Trophoblast cell (in vitro differentiated cells and primary cell): ENCODE data around the gene SPAAR.

Source experiments
- DNase-seq, 2 donors: peaks; one replicate each; pipeline ENCODE4 v3.0.0-alpha.2; 2016
- H2AFZ ChIP-seq: 2 replicates; pipeline ENCODE4 v1.6.1; 2013; ENCODE audit warnings: low read length, moderate library complexity, mild to moderate bottlenecking; ENCODE audit not compliant: insufficient read depth, poor library complexity
- H2AK5ac ChIP-seq: 2 replicates; pipeline ENCODE4 v1.6.1; 2013; ENCODE audit warnings: mild to moderate bottlenecking, low read length
- H2BK120ac ChIP-seq: 2 replicates; pipeline ENCODE4 v1.6.1; 2013; ENCODE audit warnings: low read length, mild to moderate bottlenecking, moderate library complexity; ENCODE audit not compliant: insufficient read depth, poor library complexity
- H2BK12ac ChIP-seq: 2 replicates; pipeline ENCODE4 v1.6.1; 2013; ENCODE audit warnings: mild to moderate bottlenecking, low read length, moderate library complexity
- H2BK5ac ChIP-seq: 2 replicates; pipeline ENCODE4 v1.6.1; 2013; ENCODE audit warnings: low read length, low read depth, moderate library complexity, mild to moderate bottlenecking; ENCODE audit not compliant: poor library complexity
- H3K14ac ChIP-seq: 2 replicates; pipeline ENCODE4 v1.6.1; 2013; ENCODE audit warnings: mild to moderate bottlenecking, low read length
- H3K18ac ChIP-seq: 2 replicates; pipeline ENCODE4 v1.6.1; 2013; ENCODE audit warnings: mild to moderate bottlenecking, low read length
- H3K23ac ChIP-seq: 2 replicates; pipeline ENCODE4 v1.6.1; 2013; ENCODE audit warnings: low read length
- H3K27ac ChIP-seq: 2 replicates; pipeline ENCODE4 v1.5.1; 2013; ENCODE audit warnings: low read depth, mild to moderate bottlenecking, inconsistent platforms, low read length, moderate library complexity
- H3K27me3 ChIP-seq: 2 replicates; pipeline ENCODE4 v1.6.1; 2013; ENCODE audit warnings: inconsistent platforms, mild to moderate bottlenecking, low read length, moderate library complexity; ENCODE audit not compliant: insufficient read depth
- H3K36me3 ChIP-seq, 2 experiments: 1 replicate in 1 of 2; 2 replicates in 1 of 2; pipeline ENCODE4 v1.6.1; 2013; ENCODE audit warnings: low read length in 2 of 2, mild to moderate bottlenecking in 2 of 2, moderate library complexity in 1 of 2; ENCODE audit not compliant: insufficient read depth in 2 of 2, control insufficient read depth in 1 of 2
- H3K4ac ChIP-seq: 2 replicates; pipeline ENCODE4 v1.6.1; 2013; ENCODE audit warnings: low read depth, mild to moderate bottlenecking, low read length, moderate library complexity
- H3K4me1 ChIP-seq, 2 experiments: 1 replicate in 1 of 2; 2 replicates in 1 of 2; pipeline ENCODE4 v1.6.1; 2013; ENCODE audit warnings: low read length in 2 of 2, mild to moderate bottlenecking in 2 of 2, moderate library complexity in 1 of 2; ENCODE audit not compliant: insufficient read depth in 2 of 2, control insufficient read depth in 1 of 2
- H3K4me2 ChIP-seq: 2 replicates; pipeline ENCODE4 v1.6.1; 2013; ENCODE audit warnings: inconsistent platforms, mild to moderate bottlenecking, low read length, moderate library complexity
- H3K4me3 ChIP-seq: 2 replicates; pipeline ENCODE4 v1.5.1; 2013; ENCODE audit warnings: mild to moderate bottlenecking, low read depth, low read length, inconsistent platforms
- H3K79me1 ChIP-seq: one replicate; pipeline ENCODE4 v1.6.1; 2013; ENCODE audit warnings: low read length
- H3K79me2 ChIP-seq: 2 replicates; pipeline ENCODE4 v1.6.1; 2013; ENCODE audit warnings: low read length, mild to moderate bottlenecking; ENCODE audit not compliant: control insufficient read depth, insufficient read depth, poor library complexity
- H3K9ac ChIP-seq: 2 replicates; pipeline ENCODE4 v1.6.1; 2013; ENCODE audit warnings: mild to moderate bottlenecking, low read length
- H3K9me3 ChIP-seq: 2 replicates; pipeline ENCODE4 v1.6.1; 2013; ENCODE audit warnings: low read depth, mild to moderate bottlenecking, control low read depth, inconsistent platforms, low read length; ENCODE audit not compliant: insufficient read depth
- H4K12ac ChIP-seq: 2 replicates; pipeline ENCODE4 v1.6.1; 2013; ENCODE audit warnings: low read depth, mild to moderate bottlenecking, low read length, moderate library complexity
- H4K8ac ChIP-seq: 2 replicates; pipeline ENCODE4 v1.6.1; 2013; ENCODE audit warnings: low read depth, mild to moderate bottlenecking, low read length, moderate library complexity
- H4K91ac ChIP-seq: one replicate; pipeline ENCODE4 v1.6.1; 2013; ENCODE audit warnings: low read depth, mild to moderate bottlenecking, low read length, moderate library complexity
- WGBS: extraction: QIAGEN DNeasy Blood & Tissue Kit; methylation state at CpG from one replicate; pipeline ENCODE4 v1.1.7; 2013; ENCODE audit warnings: missing lambda C conversion rate; ENCODE audit not compliant: insufficient read length, insufficient coverage; ENCODE audit errors: extremely low coverage; 5-methylcytosine and 5-hydroxymethylcytosine counted together

SPAAR gene

DNA sequence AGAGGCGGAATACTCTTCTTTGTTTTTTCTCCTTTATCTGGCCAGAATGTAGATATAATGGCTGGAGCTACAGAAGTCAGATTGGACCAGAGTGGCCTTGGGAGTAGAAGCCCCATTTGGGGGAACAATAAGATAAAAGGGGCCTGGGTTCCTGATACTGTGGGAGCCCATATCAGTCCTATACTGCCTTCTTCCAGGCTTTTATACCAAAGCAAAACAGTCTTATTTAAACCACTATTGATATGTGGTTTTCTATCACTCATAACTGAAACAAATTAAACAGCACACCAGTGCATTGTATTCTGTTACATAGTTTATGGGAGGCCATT lies 14.3 kb downstream of the SPAAR start:
- no CpG with 5 or more reads among the region's 1 CpG for WGBS

DNA sequence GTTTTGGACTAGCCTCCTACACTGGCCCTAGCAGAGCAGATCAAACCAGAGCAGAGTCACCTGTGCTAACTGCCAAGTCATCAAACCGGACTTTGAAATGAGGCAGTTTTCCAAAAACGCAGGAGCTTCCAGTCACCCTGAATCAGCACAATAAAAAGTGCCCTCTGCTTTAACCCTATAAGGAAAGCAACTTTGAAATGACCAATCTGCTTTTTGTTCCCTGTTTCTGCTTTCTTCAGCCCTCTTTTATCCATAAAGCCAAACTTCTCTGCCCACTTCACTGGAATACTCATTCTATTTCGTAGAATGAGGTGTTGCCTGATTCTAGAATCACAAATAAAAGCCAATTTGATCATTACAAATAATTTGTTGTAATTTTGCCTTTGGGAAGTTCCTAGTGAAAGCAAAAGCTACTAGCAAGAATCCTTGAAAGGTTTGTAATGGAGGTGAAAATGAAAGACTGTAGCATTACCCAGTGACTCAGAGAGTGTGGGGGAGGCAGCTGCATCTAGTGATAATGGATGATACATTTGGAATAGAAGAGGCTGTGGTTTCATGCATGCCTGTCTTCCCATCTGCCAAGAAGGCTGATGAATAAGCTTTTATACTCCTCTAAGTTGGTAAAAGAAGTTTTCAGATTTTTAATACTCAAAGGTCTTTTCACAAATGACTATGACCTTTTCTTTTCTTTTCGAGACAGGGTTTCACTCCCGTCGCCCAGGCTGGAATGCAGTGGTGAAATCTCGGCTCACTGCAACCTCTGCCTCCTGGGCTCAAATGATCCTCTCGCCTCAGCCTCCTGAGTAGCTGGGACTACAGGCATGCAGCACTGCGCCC lies 14.9 kb downstream of the SPAAR start:
- H3K79me1 ChIP-seq, result no peaks in the 10 kb centered on the region
- no peak overlapping the region for H4K8ac ChIP-seq
- no peak overlapping the region for H3K14ac ChIP-seq
- H2BK12ac ChIP-seq, result no peak overlapping the region
- H3K79me2 ChIP-seq, result no peaks in the 10 kb centered on the region
- peaks cover 0 to 6% of the 10 kb centered on the region in 2 experiments for H3K4me1 ChIP-seq
- H3K23ac ChIP-seq, result no peak overlapping the region
- H3K4me3 ChIP-seq, result no peak overlapping the region
- H3K27ac ChIP-seq, result no peak overlapping the region
- no peak overlapping the region for H2BK5ac ChIP-seq
- no CpG with 5 or more reads among the region's 9 CpGs for WGBS
- DNase-seq, result peak; percentile 49 to 63
- H3K18ac ChIP-seq, result no peak overlapping the region
- peaks cover 2% of the 10 kb centered on the region for H3K9me3 ChIP-seq
- no peak overlapping the region for H2BK120ac ChIP-seq
- no peak overlapping the region for H3K4me2 ChIP-seq
- H3K9ac ChIP-seq, result no peak overlapping the region
- no peaks in the 10 kb centered on the region for H3K36me3 ChIP-seq
- no peak overlapping the region for H4K12ac ChIP-seq
- no peak overlapping the region for H2AK5ac ChIP-seq
- H3K27me3 ChIP-seq, result no peaks in the 10 kb centered on the region
- H2AFZ ChIP-seq, result no peak overlapping the region
- no peak overlapping the region for H4K91ac ChIP-seq
- no peak overlapping the region for H3K4ac ChIP-seq

More for the DNA sequence above, 14.3 kb downstream of the SPAAR start:
- H3K79me2 ChIP-seq, result no peaks in the 10 kb centered on the region
- H3K36me3 ChIP-seq, result no peaks in the 10 kb centered on the region
- H3K27ac ChIP-seq, result no peak overlapping the region
- no peak overlapping the region for H2BK5ac ChIP-seq
- H4K12ac ChIP-seq, result no peak overlapping the region
- no peak overlapping the region for H2AFZ ChIP-seq
- H3K18ac ChIP-seq, result no peak overlapping the region
- H2BK12ac ChIP-seq, result no peak overlapping the region
- H3K4me1 ChIP-seq, result peaks cover 0 to 6% of the 10 kb centered on the region in 2 experiments
- no peak overlapping the region for H3K23ac ChIP-seq
- no peak overlapping the region for H3K4ac ChIP-seq
- H3K9ac ChIP-seq, result no peak overlapping the region
- no peaks in the 10 kb centered on the region for H3K27me3 ChIP-seq
- H3K9me3 ChIP-seq, result peaks cover 2% of the 10 kb centered on the region
- no peaks in the 10 kb centered on the region for H3K79me1 ChIP-seq
- no peak overlapping the region for H2BK120ac ChIP-seq
- no peak overlapping the region for H4K8ac ChIP-seq
- no peak overlapping the region for H3K4me3 ChIP-seq
- H4K91ac ChIP-seq, result no peak overlapping the region
- H3K4me2 ChIP-seq, result no peak overlapping the region
- no peak for DNase-seq
- H3K14ac ChIP-seq, result no peak overlapping the region
- H2AK5ac ChIP-seq, result no peak overlapping the region

DNA sequence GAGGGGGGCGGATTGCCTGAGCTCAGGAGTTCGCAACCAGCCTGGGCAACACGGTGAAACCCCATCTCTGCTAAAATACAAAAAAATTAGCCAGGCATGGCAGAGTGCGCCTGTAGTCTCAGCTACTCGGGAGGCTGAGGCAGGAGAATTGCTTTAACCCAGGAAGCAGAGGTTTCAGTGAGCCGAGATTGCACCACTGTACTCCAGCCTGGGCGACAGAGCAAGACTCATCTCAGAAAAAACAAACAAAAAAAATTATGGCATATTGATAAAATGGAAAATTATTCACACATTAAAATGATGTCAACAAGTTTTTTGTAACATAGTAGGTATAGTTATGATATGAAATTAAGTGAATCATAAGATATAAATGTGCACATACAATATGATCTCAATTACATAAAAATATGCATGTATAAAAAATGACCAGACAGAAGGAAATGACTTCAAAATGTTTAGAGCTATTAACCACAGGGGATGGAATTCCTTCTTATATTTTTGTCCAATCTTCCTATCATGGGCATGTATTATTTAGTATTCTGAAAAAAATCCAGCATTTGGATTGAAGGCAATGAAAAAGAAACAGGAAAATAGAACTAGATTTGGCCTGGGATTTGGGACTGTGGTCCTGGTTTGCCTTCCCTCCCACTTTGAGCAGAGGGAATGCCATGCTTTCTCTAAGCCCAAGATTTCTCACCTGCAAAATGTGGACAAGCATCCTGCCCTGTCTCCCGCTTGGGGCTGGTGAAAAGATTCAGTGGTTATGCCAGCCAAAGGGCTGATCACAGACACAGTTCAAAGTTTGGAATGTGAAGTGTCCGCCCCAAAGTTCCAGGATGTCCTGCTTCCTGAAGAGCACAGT lies 19.5 kb downstream of the SPAAR start:
- Histone ChIP-seq H3K79me2 (no peaks in the 10 kb centered on the region), H3K27ac (no peak overlapping the region), H3K4ac (no peak overlapping the region), H2AFZ (no peak overlapping the region), H3K9me3 (no peaks in the 10 kb centered on the region), H3K4me1 (peaks cover 0 to 6% of the 10 kb centered on the region in 2 experiments), H2BK120ac (no peak overlapping the region), H3K36me3 (no peaks in the 10 kb centered on the region), H3K4me2 (no peak overlapping the region), H4K91ac (no peak overlapping the region), H3K79me1 (no peaks in the 10 kb centered on the region), H3K9ac (no peak overlapping the region), H3K18ac (no peak overlapping the region), H4K12ac (no peak overlapping the region), H3K27me3 (no peaks in the 10 kb centered on the region), H3K4me3 (no peak overlapping the region), H2BK5ac (no peak overlapping the region), H3K14ac (no peak overlapping the region), H2BK12ac (no peak overlapping the region), H4K8ac (no peak overlapping the region), H3K23ac (no peak overlapping the region), H2AK5ac (no peak overlapping the region)
- DNase-seq, result no peak
- WGBS, result no CpG with 5 or more reads among the region's 9 CpGs

DNA sequence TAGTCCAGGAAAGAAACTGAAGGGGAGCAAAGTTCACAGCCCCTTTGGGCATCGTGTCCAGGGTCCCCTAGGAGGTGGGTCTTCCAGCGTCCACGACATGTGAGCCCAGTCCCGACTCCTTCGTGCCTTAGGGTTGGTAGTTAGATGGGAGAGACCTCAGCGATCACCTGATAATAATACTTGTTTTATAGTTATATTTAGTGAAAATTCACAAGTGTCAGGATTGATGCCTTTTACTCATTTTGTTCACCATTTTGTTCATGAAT lies 20.1 kb downstream of the SPAAR start:
- Histone ChIP-seq H2BK120ac (no peak overlapping the region), H3K23ac (no peak overlapping the region), H3K27ac (no peak overlapping the region), H3K4ac (no peak overlapping the region), H2AFZ (no peak overlapping the region), H2BK12ac (no peak overlapping the region), H3K4me1 (peaks cover 0 to 5% of the 10 kb centered on the region in 2 experiments), H3K4me3 (no peak overlapping the region), H4K8ac (no peak overlapping the region), H3K79me2 (no peaks in the 10 kb centered on the region), H3K9ac (no peak overlapping the region), H3K79me1 (no peaks in the 10 kb centered on the region), H3K27me3 (no peaks in the 10 kb centered on the region), H3K4me2 (no peak overlapping the region), H4K91ac (no peak overlapping the region), H3K9me3 (no peaks in the 10 kb centered on the region), H3K36me3 (no peaks in the 10 kb centered on the region), H4K12ac (no peak overlapping the region), H2BK5ac (no peak overlapping the region), H3K14ac (no peak overlapping the region), H3K18ac (no peak overlapping the region), H2AK5ac (no peak overlapping the region)
- no peak for DNase-seq
- WGBS, result no CpG with 5 or more reads among the region's 6 CpGs
